G401.6 (cell line): ENCODE data around the gene IL24.

Experiments
- FAIRE-seq: peaks from 2 replicates; lab custom pipeline; 2012; peaks lifted over from hg19 to GRCh38; lab: Jason Lieb, UNC

The IL24 gene

DNA sequence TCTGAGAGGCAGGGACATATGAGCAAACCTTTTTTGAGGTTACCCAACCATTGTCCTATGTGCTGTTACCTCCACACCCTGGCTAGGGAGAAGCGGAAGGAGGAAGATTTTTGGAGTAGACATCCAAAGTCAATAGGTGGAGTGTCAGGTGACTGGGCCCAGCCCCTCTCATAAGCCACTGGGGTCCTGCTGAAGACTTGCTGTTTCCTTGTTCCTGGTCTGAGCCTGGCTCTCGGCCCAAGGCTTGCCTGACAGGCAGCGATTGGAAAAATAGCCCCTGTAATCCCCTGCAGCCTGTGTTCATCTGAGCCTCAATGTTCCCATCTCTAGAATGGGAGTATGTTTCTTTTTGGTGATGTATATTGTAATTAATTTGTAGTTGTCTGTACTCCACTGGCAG, 55.9 kb downstream of the IL24 start:
- FAIRE-seq, result no peak

- FAIRE-seq, result no peak
Measured at GRCh38 chr1:206953626-206954025, 56.4 kb downstream of the IL24 start.
